PC-9 (cell line): ENCODE results near the gene FOXP1.

Experiments used
- EZH2 ChIP-seq: fragments of 200-600 bp; sonication (generic); IDR thresholded peaks from 2 replicates; pipeline ENCODE4 v1.8.0; 2017; ENCODE audit warnings: antibody characterized with exemption, low read depth
- TF ChIP-seq, protein P1 (sequence below): fragments of 200-600 bp; sonication (generic); conservative IDR thresholded peaks from 2 replicates; pipeline ENCODE4 v1.6.1; 2017; ENCODE audit warnings: mixed run types, antibody characterized with exemption, mild to moderate bottlenecking, moderate library complexity

DNA sequence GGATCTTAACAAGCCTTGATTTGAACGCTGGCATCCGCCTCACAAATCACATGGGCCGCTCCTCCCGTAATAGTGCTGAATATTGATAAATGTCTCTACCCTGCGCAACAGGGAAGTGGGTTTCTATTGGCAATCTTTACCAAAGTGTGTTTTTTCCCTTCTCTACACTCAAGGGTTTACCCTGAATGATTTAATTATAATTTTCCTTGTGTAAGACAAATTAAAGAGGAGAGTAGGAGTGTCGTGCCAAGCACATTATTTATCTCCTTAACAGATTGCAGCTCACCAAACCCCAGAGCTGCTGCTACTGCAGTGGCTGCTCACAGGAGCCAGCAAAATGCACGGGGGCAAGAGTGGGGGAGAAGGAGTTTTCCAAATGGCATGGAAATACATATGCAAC, 545.8 kb downstream of the FOXP1 start:
- TF ChIP-seq, protein P1, sequence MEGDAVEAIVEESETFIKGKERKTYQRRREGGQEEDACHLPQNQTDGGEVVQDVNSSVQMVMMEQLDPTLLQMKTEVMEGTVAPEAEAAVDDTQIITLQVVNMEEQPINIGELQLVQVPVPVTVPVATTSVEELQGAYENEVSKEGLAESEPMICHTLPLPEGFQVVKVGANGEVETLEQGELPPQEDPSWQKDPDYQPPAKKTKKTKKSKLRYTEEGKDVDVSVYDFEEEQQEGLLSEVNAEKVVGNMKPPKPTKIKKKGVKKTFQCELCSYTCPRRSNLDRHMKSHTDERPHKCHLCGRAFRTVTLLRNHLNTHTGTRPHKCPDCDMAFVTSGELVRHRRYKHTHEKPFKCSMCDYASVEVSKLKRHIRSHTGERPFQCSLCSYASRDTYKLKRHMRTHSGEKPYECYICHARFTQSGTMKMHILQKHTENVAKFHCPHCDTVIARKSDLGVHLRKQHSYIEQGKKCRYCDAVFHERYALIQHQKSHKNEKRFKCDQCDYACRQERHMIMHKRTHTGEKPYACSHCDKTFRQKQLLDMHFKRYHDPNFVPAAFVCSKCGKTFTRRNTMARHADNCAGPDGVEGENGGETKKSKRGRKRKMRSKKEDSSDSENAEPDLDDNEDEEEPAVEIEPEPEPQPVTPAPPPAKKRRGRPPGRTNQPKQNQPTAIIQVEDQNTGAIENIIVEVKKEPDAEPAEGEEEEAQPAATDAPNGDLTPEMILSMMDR, result no peak
- TF ChIP-seq EZH2, result no peak
